Caki2 (cell line): ENCODE results near the gene RASGRP1. TPM values are rescaled to one million over a fixed set of nuclear protein-coding genes. Genes with fewer than 3 reads are reported as not detected.

ENCODE experiments used
- DNase-seq: peaks from one replicate; pipeline ENCODE4 v3.0.0-alpha.2; 2015; ENCODE audit warnings: low read depth
- in situ Hi-C: cut with HindIII; loops from 2 replicates; pipeline ENCODE4 v1.10.0; 2016; ENCODE audit warnings: low sequenced_read_pairs, low pct_unique_long_range_greater_than_20kb, mixed read lengths
- total RNA-seq: library from RNA; depleted of rRNA; stranded (reverse); fragments of >200 nt; shearing (Covaris generic); gene quantifications from 2 replicates; pipeline ENCODE4 v1.2.3, GENCODE V29; 2014; ENCODE audit warnings: low replicate concordance

The RASGRP1 gene
- total RNA-seq, 1 experiment from 2014 or later, result 0.30 TPM

DNA sequence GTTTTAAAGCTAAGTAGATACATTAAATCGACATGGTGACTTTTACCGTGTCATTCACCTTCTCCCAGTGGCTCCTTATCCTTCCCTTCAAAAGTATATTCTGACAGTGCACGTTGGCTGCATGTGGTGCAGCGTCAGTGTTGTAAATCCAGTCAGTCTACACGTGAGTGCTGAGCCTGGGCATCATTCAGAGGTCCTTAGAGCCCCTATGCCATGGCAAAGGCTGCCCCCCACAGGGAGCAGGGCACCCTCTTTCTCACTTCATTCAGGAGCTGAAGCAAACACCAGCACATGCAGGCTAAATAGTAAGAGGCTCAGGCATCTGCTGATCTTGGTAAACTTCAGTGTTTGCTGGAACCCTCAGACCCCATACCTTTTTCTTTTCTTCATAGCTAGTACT, 43.3 kb downstream of the RASGRP1 start:
- DNase-seq, result no peak
- in situ Hi-C loops, result no loop called here

DNA sequence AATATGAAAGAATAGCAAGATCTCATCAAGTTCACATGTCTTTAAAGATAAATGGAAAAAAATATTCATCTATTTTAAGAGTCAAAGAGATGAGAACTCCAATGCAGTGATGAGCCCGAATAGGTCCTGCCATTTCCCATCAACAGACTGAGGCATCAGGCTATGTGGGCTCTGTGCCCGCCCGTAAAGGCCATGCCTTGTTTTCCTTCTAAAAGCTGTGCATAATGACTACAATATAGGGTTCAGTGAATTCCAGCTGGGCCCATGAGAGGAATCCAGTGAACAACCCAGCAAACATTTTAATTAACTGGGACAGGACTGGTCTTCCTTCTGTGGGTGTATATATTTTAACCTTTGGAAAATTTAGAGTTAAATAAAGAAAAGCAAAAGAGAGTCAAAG, 44.6 kb downstream of the RASGRP1 start:
- in situ Hi-C loops, result no loop called here
- DNase-seq, result no peak

DNA sequence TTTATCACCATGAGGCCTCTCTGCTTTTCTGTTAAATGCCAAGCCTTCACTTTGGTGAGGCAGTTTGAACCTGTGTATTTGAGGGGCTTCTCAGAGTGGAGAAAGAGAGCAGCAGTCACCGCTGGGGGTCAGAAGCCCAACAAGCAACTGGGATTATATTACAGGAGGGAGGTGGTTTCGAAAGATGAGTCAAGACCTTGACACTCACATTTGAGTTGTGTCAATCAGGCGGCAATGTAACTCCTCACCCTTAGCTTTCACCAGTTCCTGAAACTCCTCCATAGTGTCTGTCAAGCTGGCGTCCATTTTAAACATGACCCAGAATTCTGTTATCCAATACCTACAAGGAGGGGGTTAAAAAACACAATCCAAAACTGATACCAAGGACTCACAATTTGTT, 46.5 kb downstream of the RASGRP1 start:
- DNase-seq, result no peak

DNA sequence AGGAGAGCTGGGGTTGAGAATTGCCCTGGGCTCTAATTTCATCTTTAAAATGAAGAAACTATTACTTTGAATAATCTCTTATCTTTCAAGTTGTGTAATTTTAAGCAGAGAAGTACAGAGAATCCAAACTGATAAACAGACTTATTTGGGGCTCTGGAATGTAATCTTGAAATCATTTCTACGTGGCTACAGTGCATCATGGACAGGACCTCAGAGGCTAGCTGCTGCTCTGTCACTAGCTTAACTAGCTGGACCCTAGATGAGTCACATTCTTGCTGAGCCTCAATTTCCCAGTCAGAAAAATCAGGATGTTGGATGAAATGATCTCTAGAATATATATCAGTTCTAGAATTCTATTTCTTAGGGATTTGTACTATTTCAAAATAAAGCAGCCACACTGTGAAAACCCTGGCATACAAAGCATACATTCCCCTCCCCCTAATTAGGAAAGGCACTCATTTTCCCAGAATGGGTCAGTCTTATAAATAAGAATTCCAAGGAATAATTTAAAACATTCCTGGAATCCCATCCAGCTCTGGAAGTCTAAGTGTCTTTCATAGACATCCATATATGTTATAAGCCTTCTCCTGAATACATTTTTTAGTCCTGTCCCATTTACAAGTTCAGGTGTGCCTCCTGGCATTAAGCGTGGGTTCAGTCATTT, 47.2 kb downstream of the RASGRP1 start:
- DNase-seq, result no peak
- in situ Hi-C loops, result no loop called here

More for the DNA sequence above, 46.5 kb downstream of the RASGRP1 start:
- in situ Hi-C loops, result no loop called here

DNA sequence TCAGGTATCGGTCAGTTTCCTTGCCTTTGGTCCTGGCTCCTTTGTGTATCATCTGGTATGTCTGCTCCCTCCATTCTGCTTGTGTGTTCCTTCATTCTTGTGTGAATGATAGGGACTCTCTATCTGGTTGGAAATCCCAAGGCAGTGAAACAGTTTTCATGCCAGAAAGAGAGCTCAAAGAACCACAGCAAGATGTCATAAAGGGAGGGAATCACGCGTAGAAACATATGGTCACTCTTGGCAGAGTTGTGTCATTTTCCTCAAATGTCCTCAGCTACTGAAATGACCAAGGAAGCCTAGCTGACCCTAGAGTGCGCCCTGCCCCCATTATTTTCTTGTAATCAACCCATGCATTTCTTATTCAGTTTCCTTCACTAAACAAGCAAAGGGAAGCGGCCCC, 48.0 kb downstream of the RASGRP1 start:
- no peak for DNase-seq
- in situ Hi-C loops, result no loop called here

DNA sequence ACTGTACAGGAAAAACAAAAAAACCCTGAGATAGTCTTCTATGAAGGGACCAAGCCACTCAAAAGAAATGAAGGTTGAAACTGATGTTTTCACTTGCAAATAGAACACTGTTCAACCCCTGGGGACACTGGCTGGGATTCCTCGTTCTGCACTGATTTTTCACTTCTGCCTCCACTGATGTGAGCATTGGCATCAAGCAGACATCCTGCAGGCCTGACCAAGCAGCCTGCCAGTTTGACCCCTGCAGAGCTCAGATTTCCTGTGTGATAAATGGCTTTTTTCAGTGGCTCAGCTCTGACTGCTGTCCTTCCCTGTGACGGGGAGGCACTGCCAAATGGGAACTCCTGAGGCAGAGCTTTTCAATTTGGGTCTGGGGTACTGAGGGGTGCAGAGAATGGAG, 50.0 kb downstream of the RASGRP1 start:
- DNase-seq, result no peak
- in situ Hi-C loops, result no loop called here

DNA sequence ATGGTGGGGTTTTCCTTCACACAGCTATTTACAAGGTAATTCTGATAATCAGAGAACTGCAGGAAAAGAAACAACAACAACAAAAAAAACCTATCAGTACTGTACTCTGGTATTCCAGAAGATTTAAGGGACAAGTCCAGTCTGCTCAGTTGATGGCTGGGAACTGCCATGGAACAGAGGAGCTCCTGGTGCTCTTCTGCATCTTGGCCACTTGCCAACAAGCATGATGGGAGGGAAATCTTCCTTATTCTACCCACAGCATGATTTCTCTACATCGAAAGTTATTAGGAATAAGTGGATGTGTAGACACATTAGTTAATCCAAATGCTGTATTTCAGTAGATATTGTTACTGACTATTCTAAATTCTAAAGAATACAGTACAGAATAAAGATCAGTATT, 51.7 kb downstream of the RASGRP1 start:
- in situ Hi-C loops, result no loop called here

DNA sequence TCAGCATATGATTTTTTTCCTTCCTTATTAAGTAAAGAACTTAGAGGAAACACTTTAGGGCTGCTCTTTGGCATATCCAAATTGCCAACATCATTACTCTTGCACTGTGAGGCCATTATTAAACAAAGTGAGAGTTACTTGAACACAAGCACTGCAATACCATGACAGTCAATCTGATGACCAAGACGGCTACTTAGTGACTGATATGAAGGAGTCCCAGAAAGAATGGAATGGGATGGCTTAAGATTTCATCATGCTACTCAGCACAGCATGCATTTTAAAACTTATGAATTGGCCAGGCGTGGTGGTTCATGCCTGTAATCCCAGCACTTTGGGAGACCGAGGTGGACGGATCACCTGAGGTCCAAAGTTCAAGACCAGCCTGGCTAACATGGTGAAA, 55.5 kb downstream of the RASGRP1 start:
- in situ Hi-C loops, result no loop called here
- no peak for DNase-seq

More for the DNA sequence above, 51.7 kb downstream of the RASGRP1 start:
- DNase-seq, result no peak

DNA sequence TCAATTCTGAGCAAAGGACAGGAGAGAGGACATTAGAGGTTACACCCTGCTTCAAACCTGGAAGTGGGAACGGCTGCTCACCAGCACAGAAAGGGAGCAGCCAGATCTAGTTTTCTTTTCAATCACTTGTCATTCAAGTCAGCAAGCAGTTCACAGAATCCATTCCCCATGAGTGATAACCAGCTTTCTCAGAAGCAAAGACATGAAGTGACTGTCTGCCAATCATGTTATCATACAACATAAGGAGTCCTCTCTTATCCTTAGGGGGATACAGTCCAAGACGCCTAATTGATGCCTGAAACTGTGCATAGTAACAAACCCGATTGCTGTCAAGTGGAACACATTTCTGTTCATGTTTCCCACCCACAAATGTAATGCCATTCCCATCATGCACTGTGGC, 56.0 kb downstream of the RASGRP1 start:
- in situ Hi-C loops, result no loop called here
- no peak for DNase-seq

DNA sequence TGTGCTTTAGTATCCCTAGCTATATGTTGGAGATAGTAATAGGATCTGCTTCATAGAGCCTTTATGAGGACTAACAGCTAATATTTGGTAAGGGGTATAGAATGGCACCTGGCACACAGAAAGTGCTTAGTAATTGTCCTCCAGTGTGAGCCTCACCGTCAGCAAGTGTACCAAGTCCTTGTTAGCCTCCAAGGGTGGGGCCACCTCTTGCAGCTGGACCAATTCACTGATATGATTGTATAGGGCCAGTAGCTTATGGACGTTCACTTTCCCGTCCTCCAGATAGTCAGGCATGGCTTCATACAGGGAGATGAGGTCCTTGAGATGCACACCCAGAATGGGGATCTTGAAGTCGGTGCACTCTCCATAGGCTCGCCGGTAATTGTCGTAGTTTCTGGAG, 57.0 kb downstream of the RASGRP1 start:
- in situ Hi-C loops, result no loop called here
- no peak for DNase-seq

DNA sequence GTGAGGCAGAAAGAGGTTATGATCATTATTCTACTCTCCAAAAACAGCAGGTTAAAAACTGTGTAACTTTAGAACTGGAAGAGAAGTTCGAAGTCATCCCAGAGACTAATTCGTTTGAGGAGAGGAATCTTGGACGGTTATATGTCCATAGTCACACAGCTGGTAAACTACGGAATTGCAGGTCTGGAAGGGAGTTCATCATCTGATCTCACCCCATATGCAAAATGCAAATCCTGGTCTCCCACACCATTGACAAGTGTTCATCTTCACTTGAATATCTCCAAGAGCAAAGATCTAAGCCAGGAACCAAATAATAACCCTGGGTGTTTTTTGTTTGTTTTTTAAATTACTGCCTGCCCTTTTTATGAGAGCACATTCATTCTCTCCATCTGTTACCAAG, 57.6 kb downstream of the RASGRP1 start:
- in situ Hi-C loops, result no loop called here
- DNase-seq, result no peak

DNA sequence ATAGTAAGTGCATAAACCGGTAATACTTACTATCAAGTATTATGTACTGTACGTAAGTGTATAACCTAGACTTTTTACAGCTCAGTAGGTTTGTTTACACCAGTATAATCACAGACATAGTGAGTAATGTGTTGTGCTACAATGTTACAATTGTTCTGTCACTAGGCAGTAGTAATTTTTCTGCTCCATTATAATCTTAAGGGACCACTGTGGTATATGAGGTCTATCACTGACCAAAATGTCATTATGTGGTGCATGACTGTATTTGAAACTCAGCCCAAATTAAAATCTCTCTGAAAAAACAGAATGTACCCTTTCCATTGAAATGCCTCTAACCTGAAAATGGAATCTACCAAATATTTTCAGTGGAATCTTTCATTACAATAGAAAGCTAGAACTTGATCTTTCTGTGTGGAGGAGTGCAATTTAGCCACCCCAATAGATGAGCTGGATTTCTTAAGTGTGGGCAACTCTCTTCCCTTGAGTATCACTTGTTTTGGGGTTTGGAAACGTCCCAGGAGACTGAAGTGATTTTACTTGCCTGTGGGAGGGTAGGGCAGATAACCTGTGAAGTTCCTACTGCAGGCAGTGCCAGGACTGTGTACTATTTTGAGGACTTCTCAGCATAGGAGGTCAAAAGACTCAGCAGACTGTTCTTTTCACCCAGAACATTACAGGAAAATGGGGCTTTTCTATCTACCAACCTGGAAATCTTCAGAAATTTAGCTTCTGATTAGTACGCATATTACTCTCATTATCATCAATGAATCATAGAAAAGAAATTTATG, 59.7 kb downstream of the RASGRP1 start:
- in situ Hi-C loops, result no loop called here
- DNase-seq, result no peak

DNA sequence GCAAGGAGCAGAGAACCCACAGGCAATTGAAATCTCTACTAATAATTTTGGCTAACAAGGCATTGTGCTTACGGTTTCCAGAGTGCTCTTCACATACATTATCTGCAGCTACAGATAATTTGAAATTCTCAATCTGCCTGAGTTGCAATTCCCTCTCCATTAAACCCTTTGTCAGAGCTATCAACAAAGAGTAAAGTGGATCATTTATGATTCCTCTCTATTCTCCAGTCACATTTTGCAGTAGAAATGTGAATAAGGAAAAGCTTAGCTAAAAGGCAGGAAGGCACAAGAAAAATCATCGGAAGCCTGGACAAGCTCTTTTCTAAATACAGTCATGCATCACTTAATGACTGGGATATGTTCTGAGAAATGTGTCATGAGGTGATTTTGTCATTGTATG, 61.1 kb downstream of the RASGRP1 start:
- in situ Hi-C loops, result no loop called here
- DNase-seq, result no peak

DNA sequence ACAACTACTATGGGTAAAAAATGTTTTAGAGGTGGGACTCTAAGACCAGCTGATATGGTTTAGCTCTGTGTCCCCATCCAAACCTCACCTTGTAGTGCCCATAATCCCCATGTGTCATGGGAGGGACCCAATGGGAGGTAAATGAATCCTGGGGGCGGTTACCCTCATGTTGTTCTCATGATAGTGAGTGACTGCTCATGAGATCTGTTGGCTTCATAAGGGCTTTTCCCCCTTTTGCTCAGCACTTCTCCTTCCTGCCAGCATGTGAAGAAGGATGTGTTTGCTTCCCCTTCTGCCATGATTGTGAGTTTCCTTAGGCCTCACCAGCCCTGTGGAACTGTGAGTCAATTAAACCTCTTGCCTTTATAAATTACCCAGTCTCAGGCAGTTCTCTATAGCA, 65.0 kb downstream of the RASGRP1 start:
- in situ Hi-C loops, result no loop called here
- DNase-seq, result no peak

DNA sequence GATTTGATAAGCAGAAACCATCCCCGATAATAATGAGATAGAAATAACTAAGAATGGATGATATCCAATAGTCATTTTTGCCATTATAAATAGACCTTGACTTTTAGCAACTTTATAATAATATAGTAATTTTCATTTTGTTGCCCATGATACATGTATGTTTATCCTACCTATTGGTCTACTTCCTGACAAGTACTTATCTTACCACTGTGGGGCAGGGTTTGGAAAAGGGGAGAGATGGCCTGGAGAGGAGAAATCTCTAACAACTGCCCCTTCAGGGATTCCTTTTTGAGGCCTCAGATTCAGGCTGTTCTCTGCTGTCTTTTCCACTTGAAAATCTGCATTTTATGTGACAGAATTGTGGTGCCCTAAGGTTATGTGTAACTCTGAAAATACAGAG, 68.5 kb downstream of the RASGRP1 start:
- DNase-seq, result no peak
- in situ Hi-C loops, result no loop called here

DNA sequence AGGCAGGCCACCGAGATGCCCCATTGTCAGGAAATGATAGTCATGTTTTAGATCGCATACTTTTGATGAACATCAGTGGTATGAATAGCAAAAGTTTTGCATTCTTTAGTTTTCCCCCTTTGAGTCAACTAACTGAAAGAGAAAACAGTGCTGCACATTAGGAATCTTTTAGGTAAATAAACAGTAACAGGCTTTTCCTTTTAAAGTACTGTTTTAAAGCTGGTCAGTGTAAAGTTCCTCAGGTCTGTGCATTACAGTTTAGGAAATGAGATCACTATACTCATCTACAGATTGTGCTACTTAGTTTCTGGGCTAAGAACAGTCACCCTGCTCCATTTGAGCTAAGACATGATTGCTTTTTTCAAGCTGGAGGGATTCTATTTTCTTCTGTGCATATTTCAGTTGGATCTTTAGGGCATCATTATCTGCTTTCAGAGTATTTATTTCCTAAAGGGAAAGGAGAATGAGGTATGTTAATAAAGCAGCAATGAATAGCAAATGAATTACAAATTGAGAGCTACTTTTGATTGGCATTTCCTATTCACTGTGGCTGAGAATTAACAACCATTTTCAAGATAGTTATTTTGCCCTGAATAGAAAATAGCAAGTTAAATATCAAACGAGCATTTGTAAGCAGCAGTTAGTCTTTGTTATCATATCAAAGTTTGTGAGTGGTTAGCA, 74.2 kb downstream of the RASGRP1 start:
- DNase-seq, result peak; percentile 26
- in situ Hi-C loops, result no loop called here

DNA sequence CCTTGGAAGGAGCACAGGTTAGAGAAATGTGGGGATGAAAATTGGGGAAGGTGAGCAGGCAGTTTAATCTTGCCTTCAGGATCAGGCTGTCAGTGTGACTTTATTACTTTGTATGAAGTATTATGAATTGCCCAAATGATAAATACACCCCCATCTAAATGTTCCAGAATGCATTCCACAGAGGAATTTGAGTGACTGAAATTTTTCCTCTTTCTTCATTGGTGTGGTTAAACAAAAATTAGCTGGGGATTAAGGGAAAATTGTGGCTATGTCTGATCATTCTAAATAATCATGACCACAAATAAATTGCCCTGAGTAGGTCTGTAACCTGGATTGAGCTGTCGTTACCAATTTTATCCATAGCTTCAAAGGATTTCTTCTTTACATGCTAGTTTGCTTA, 77.2 kb downstream of the RASGRP1 start:
- in situ Hi-C loops, result no loop called here
- no peak for DNase-seq

DNA sequence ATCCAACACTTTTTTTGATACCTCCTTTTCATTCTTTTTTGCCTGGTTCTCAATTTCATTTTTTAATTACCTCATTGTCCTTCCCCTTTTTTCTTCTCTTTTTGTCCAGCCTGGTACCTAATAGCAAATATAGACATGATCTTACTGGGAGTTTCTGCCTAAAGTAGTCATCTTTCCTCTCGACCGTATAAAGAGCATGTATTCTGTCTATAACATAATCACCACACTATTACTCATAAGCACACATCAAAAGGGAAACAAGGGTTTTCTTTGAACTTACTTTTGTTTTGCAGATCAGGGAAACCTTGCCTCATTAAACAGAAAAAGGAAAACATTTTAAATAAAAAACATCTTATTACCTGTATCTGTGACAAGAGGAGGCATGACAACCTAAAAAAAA, 77.7 kb downstream of the RASGRP1 start:
- in situ Hi-C loops, result no loop called here
- no peak for DNase-seq

DNA sequence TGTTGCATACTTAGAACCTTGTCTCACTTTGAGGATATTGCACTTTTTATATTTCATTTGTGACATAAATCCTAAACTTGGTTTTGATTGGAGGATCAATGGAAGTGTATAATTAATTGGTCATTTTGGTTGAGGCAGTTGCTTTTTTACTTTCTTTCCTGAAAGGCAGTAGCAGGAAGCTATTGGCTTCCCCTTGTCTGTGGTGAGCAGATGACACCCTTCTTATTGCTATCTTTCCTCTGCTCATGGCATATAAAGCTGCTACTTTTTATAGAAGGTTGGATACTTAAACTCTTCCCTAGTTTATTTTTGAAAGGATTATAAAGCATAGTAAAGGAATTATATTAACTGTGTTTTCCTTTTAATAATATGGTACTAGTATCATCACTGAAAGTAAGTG, 82.0 kb downstream of the RASGRP1 start:
- in situ Hi-C loops, result no loop called here
- no peak for DNase-seq
